VCaP (cell line): ENCODE measurements around the gene RAC2.
A peak's percentile ranks its signal among the peaks of the same experiment; 100 is the strongest.

Experiments
- H3K27ac ChIP-seq: fragments of 450-650 bp; 2 replicates; pipeline ENCODE4 v1.5.1; 2017
- CTCF ChIP-seq: fragments of 450-650 bp; conservative IDR thresholded peaks from 2 replicates; pipeline ENCODE4 v1.5.1; 2017; ENCODE audit warnings: mild to moderate bottlenecking, moderate library complexity

RAC2 gene

GRCh38 chr22:37267661-37268413 is 23.8 kb upstream of the RAC2 start:
- TF ChIP-seq CTCF: no peak
- peak overlapping the region; percentile 39; the same call in 1 of the 2 replicates for H3K27ac ChIP-seq

GRCh38 chr22:37267135-37267587 is 23.1 kb upstream of the RAC2 start:
- H3K27ac ChIP-seq: peak overlapping the region; percentile 39; the same call in 1 of the 2 replicates
- peak; percentile 92 for TF ChIP-seq CTCF

- peak overlapping the region; percentile 39; the same call in 1 of the 2 replicates for H3K27ac ChIP-seq
- no peak for TF ChIP-seq CTCF
Measured at GRCh38 chr22:37266581-37267134, 22.6 kb upstream of the RAC2 start.

- no peak for TF ChIP-seq CTCF
- no peak overlapping the region for H3K27ac ChIP-seq
Measured at GRCh38 chr22:37263966-37264887, 20.2 kb upstream of the RAC2 start.

- no peak overlapping the region for H3K27ac ChIP-seq
- TF ChIP-seq CTCF: no peak
Measured at GRCh38 chr22:37262346-37262745, 18.3 kb upstream of the RAC2 start.

- TF ChIP-seq CTCF: peak; percentile 92
- no peak overlapping the region for H3K27ac ChIP-seq
Measured at GRCh38 chr22:37260901-37261336, 16.9 kb upstream of the RAC2 start.

GRCh38 chr22:37260155-37260795 is 16.2 kb upstream of the RAC2 start:
- TF ChIP-seq CTCF: no peak
- no peak overlapping the region for H3K27ac ChIP-seq
